ENCODE measurements around the gene FLNB.

Gene FLNB

GRCh38 chr3:58116985-58117384 is 108.8 kb downstream of the FLNB start:
- no peak overlapping the region for H3K4me3 ChIP-seq (ENCODE audit: low read depth, low read length)
- peak; percentile 10 for DNase-seq (ENCODE audit: low read depth)

- peak; percentile 32 for DNase-seq (ENCODE audit: low read depth)
- no peak overlapping the region for H3K4me3 ChIP-seq (ENCODE audit: low read depth, low read length)
Observed at GRCh38 chr3:58117561-58118181, 109.4 kb downstream of the FLNB start.

- DNase-seq (ENCODE audit: low read depth), result no peak
- no peak overlapping the region for H3K4me3 ChIP-seq (ENCODE audit: low read depth, low read length)
Observed at GRCh38 chr3:58119186-58119585, 111.0 kb downstream of the FLNB start.

DNA sequence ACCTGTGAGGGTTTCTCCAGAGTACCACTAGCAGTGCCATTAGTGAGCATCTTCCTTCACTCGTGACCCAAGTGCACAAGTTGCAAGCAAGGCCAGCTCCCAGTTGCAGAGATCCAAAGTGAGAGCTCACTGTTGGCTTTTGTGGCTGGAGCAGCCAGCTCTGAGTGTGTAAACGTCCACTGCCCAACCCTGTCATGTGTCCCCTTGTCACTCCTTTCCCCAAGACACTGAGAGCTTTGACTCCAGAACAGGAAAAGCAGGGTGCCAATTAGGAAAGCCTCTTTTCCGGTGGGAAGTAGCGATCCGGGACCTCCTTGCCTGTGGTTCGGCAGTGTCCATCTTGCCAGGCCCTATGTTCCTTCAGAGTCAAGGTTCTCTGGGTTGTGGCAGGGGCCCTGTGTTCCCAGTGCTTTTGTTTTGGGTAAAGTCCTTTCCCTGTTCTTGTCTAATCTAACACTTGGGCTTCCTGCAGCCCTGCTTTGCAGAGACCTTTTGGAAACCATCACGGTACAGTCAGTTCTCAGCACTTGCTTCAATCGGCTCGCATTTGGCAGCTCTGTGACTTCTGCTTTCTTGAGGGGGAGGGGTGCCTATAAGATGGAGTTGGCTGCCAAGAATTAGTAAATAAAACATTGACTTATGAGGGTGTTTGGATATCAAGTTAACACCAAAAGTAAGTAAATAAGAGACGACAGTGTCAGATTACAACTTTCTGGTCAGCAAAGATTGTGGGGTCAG is 112.0 kb downstream of the FLNB start:
- no peak overlapping the region for H3K4me3 ChIP-seq (ENCODE audit: low read depth, low read length)
- no peak for DNase-seq (ENCODE audit: low read depth)

GRCh38 chr3:58121183-58121582 is 113.0 kb downstream of the FLNB start:
- no peak for DNase-seq (ENCODE audit: low read depth)
- no peak overlapping the region for H3K4me3 ChIP-seq (ENCODE audit: low read depth, low read length)

GRCh38 chr3:58122936-58123700 is 114.9 kb downstream of the FLNB start:
- no peak overlapping the region for H3K4me3 ChIP-seq (ENCODE audit: low read depth, low read length)
- DNase-seq (ENCODE audit: low read depth), result no peak

DNA sequence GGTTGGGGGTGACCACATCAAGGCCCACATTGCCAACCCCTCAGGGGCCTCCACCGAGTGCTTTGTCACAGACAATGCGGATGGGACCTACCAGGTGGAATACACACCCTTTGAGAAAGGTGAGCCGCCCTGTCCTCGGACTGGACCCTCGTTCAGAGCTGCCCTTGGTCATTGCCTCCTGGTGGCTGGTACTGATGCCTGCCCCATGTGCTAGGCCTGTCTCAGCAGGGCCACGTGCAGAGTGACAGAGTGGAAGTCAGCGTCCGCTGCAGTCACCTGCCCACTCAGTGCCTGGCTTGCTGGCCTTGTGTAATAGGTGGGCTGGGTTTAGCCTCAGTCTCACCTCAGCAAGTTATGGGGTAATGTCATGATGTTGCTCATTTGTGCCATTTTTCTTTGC is 116.2 kb downstream of the FLNB start:
- H3K4me3 ChIP-seq (ENCODE audit: low read depth, low read length), result no peak overlapping the region
- no peak for DNase-seq (ENCODE audit: low read depth)

DNA sequence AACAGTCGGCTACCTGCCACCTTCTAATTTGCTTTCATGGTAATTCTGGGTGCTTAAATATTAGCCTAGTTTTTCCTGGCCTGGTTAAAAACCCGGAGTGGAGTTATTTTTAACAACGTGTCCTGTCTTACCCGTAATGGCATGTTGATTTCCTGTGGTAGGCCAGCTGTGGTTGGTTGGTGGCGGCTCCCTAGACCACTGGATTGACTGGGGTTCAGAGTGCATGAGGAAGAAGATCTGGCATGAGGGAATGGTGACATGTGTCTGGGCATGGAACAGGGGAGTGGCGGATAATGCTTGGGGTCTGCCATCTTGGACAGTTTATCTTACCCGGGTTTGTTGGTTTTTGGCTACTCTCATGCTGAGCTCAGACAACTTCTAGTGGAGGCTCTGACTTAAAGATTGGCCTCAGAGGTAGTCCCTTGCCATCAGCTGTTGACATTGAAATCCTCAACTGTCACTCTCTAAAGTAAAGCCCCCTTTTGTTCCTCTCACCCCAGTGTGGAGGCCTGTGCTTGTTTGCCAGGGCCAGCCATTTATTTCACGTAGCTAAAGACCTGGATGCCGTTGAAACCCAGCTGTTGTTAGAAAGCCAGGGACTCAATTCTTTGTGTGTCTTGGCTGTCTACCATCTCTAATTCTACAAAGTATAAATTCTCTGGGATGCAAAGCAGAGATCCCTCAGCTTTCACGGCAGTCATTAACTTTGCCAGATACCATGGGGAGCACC is 121.0 kb downstream of the FLNB start:
- no peak for DNase-seq (ENCODE audit: low read depth)
- no peak overlapping the region for H3K4me3 ChIP-seq (ENCODE audit: low read depth, low read length)

- no peak for DNase-seq (ENCODE audit: low read depth)
Observed at GRCh38 chr3:58130591-58130990, 122.4 kb downstream of the FLNB start.

DNA sequence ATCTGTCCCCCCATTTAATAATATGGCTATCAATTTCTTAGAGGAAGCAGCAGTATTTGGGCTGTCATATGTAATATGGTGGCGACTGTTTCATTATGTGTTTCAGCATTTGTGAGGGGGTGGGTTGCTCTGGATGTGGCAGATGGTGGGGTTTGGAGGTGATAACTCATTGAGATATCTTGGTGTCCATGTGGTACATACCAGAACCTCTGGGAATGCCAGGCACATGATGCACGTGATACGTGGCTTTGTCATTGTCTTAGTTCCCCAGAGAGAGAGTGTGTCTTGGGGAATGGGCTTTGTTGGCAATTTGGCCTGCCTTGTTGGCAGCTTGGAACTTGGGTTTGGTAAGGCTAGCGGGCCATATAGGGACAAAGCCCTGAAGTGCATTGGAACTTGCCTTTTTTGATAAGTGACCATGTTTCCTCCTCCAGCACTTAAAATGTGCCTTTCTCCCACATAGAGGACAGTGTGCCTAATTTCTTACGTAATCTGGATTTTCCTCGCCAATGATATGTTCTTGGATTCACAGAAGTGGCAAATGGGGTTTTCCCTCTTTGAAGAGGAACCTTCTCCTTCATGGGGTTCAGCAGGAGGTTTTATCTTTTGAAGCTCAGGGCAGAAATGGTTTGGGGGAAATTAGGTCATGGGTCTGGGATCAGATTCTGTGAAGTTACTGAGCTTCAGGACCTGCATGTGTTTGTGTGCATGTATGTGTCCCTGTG is 123.0 kb downstream of the FLNB start:
- no peak overlapping the region for H3K4me3 ChIP-seq (ENCODE audit: low read depth, low read length)
- no peak for DNase-seq (ENCODE audit: low read depth)

More at GRCh38 chr3:58130591-58130990, 122.4 kb downstream of the FLNB start:
- H3K4me3 ChIP-seq (ENCODE audit: low read depth, low read length), result no peak overlapping the region

- H3K4me3 ChIP-seq (ENCODE audit: low read depth, low read length), result no peak overlapping the region
- DNase-seq (ENCODE audit: low read depth), result no peak
Observed at GRCh38 chr3:58132850-58133249, 124.6 kb downstream of the FLNB start.

DNA sequence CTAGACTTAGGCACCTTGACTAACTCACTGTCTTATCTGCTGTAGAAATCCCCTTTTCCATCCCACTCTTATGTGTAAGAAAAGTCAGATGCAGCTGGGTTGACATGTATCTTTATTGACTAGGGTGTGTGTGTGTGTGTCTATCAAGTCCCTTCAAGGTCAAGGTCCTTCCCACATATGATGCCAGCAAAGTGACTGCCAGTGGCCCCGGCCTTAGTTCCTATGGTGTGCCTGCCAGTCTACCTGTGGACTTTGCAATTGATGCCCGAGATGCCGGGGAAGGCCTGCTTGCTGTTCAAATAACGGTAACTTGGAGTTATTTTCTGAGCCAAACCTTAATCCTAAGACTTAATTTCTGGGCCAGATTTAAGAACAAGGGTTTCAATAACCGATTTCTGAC is 126.2 kb downstream of the FLNB start:
- no peak overlapping the region for H3K4me3 ChIP-seq (ENCODE audit: low read depth, low read length)
- DNase-seq (ENCODE audit: low read depth), result no peak

DNA sequence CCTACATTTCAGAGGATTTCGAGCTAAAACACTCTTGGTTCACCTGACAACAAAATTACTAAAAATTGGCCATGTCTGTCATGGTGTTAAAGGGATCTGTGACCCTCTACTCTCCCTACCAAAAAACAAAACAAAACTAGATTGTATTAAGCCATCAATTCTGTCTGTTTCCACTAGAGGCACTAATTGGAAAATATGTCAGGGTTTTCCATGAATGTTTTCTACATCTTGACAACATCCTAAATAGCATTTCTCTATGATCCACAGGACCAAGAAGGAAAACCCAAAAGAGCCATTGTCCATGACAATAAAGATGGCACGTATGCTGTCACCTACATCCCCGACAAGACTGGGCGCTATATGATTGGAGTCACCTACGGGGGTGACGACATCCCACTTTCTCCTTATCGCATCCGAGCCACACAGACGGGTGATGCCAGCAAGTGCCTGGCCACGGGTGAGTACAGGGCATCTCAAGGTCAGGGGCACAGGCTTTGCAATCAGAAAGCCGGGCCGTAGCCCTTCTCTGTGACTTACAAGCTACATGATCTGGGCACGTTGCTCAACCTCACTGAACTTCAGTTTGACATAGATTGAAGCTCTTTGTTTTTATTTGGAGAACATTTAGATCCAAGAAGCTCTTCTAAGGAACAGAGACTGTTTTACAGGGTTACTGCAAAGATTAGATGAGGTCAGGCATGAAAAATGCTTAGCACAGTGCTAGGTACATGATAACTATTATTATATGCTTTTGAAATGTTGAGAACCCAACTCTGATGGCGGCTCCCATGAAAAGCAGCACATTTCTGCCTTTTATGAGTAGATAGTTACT is 127.7 kb downstream of the FLNB start:
- no peak overlapping the region for H3K4me3 ChIP-seq (ENCODE audit: low read depth, low read length)
- DNase-seq (ENCODE audit: low read depth), result no peak

DNA sequence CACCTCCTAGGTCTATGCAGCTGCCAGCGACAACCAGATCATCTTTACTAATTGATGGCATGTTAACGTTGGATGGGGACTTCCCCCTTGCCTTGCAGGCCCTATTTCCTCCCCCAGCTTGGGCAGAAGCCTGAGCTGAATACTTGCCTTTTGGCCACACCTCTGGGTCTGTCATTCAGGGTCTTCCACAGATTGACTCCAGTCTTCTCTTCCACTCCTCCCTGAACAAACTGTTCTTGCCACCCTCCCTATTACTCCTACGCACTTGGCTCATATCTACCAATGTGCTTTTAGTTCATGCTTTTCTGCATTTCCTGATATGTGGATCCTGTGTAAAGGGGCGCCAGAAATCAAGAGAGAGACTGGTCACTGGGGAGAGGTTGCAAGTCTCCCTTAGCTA is 129.1 kb downstream of the FLNB start:
- H3K4me3 ChIP-seq (ENCODE audit: low read depth, low read length), result no peak overlapping the region
- DNase-seq (ENCODE audit: low read depth), result no peak

GRCh38 chr3:58141766-58142345 is 133.6 kb downstream of the FLNB start:
- no peak for DNase-seq (ENCODE audit: low read depth)
- H3K4me3 ChIP-seq (ENCODE audit: low read depth, low read length), result no peak overlapping the region

DNA sequence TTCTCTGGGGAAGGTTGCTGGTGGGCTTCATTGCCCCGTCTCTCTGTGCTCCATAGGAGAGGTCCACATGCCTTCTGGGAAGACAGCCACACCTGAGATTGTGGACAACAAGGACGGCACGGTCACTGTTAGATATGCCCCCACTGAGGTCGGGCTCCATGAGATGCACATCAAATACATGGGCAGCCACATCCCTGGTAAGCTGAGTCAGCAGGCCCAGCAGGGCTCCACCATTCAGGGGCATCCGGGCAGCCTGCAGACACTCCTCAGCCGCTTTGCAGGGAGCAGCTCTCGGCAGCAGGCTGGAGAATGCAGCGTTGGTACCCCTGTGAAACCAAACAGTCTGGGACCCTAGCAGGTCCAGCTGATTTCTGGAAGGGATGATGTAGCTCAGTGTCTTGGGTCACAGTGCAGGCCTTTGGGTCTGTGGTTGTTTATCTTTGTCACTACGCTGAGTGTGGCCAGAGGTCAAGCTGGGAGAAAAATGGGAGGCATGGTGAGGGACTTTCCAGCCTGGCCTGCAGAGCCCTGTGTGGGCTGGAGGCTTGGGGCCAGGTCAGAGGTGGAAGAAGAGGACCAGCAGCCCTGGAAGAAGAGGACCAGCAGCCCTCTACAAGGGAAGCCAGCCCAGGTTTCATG is 135.3 kb downstream of the FLNB start:
- no peak for DNase-seq (ENCODE audit: low read depth)
- H3K4me3 ChIP-seq (ENCODE audit: low read depth, low read length), result no peak overlapping the region

- DNase-seq (ENCODE audit: low read depth), result no peak
- H3K4me3 ChIP-seq (ENCODE audit: low read depth, low read length), result no peak overlapping the region
Observed at GRCh38 chr3:58144478-58145325, 136.5 kb downstream of the FLNB start.

All from skeletal muscle cell (primary cell).